ENCODE data around the gene OR52E1.

The OR52E1 gene

DNA sequence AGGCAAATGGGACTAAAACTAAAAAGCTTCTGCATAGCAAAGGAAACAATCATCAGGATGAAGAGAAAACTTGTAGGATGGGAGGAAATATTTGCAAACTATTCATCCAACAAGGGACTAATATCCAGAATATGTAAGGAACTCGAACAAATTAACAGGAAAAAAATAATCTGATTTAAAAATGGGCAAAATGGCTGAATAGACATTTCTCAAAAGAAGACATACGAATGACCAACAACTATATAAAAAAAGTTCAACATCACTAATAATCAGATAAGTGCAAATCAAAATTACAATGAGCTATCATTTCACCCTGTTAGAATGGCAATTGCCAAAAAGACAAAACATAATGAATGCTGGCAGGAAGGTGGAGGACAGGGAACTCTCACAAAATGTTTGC lies 12.0 kb downstream of the OR52E1 start:
- DNase-seq (ENCODE audit: low read depth in 1 of 2, low spot score in 1 of 2), result no peak
- no peak for TF ChIP-seq JUND (IDR thresholded peaks at IDR 0.05; ENCODE audit: low read depth)
- in situ Hi-C loops (cut with HindIII; ENCODE audit: low pct_unique_long_range_greater_than_20kb, low sequenced_read_pairs), result no loop called here

GRCh38 chr11:5083602-5084001 lies 14.2 kb downstream of the OR52E1 start:
- in situ Hi-C loops (cut with HindIII; ENCODE audit: low pct_unique_long_range_greater_than_20kb, low sequenced_read_pairs), result no loop called here
- DNase-seq (ENCODE audit: low read depth in 1 of 2, low spot score in 1 of 2), result no peak
- no peak for TF ChIP-seq JUND (IDR thresholded peaks at IDR 0.05; ENCODE audit: low read depth)

DNA sequence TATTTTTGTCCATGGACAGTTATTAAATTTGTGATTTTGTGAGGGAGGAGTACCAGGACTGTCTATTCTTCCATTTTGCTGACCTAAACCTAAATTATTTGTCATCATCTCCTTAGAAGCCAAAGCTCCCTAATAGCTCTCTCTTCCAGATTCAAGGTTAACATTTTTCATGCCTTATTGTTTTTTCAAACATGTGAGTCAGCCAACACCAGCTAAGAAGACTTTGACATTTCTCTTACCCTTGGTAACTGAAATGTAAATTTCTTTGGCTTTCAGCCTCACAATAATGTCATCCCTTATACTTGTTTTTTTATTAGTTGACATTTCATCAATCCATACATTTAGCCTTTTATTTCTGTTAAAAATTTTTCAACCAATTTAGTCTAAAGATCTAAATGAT lies 19.2 kb downstream of the OR52E1 start:
- no peak for TF ChIP-seq JUND (IDR thresholded peaks at IDR 0.05; ENCODE audit: low read depth)
- in situ Hi-C loops (cut with HindIII; ENCODE audit: low pct_unique_long_range_greater_than_20kb, low sequenced_read_pairs), result no loop called here
- DNase-seq (ENCODE audit: low read depth in 1 of 2, low spot score in 1 of 2), result no peak

DNA sequence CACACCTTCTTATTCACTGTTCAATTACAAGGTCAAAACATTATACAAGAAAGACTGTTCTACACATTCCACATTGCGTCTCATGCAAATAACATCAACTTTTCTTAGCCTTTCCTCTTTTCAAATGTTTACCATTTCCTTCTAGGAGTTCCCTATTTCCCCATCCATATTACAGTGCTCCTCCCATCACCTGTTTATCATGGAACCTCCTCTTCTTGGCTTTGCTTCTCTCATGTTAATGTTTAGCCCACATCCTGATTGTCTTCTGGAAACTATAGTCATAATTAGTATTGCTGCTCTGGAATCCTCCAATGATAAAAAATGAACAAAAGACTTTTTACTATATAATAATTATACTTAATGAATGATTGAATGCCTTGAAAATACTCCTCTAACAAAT lies 21.3 kb downstream of the OR52E1 start:
- TF ChIP-seq JUND (IDR thresholded peaks at IDR 0.05; ENCODE audit: low read depth), result no peak
- no peak for DNase-seq (ENCODE audit: low read depth in 1 of 2, low spot score in 1 of 2)
- in situ Hi-C loops (cut with HindIII; ENCODE audit: low pct_unique_long_range_greater_than_20kb, low sequenced_read_pairs), result no loop called here

- in situ Hi-C loops (cut with HindIII; ENCODE audit: low pct_unique_long_range_greater_than_20kb, low sequenced_read_pairs), result no loop called here
- TF ChIP-seq JUND (IDR thresholded peaks at IDR 0.05; ENCODE audit: low read depth), result no peak
- no peak for DNase-seq (ENCODE audit: low read depth in 1 of 2, low spot score in 1 of 2)
Observed at GRCh38 chr11:5092821-5093585, 23.6 kb downstream of the OR52E1 start.

GRCh38 chr11:5096011-5096410 lies 26.6 kb downstream of the OR52E1 start:
- DNase-seq (ENCODE audit: low read depth in 1 of 2, low spot score in 1 of 2), result no peak
- in situ Hi-C loops (cut with HindIII; ENCODE audit: low pct_unique_long_range_greater_than_20kb, low sequenced_read_pairs), result no loop called here
- TF ChIP-seq JUND (IDR thresholded peaks at IDR 0.05; ENCODE audit: low read depth), result no peak

- in situ Hi-C loops (cut with HindIII; ENCODE audit: low pct_unique_long_range_greater_than_20kb, low sequenced_read_pairs), result no loop called here
- no peak for TF ChIP-seq JUND (IDR thresholded peaks at IDR 0.05; ENCODE audit: low read depth)
- DNase-seq (ENCODE audit: low read depth in 1 of 2, low spot score in 1 of 2), result no peak
Observed at GRCh38 chr11:5102246-5102645, 32.9 kb downstream of the OR52E1 start.

DNA sequence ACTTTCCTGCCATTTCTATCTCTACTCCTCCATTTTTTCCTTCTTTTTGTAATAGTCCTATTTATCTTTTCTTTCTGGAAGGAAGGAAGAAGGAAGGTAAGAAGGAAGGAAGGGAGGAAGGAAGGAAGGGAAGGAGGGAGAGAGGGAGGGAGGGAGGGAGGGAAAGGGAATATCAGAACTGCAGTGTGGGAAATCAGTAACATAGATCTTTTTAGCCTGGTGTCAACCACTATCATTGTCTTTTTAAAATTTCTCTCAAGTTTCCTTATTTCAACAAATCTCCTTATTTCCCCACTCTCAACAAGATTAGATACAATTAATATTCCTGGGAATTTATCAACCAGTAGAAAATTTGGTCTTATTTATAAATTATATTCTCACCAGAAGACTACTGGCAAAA lies 33.7 kb downstream of the OR52E1 start:
- TF ChIP-seq JUND (IDR thresholded peaks at IDR 0.05; ENCODE audit: low read depth), result no peak
- no peak for DNase-seq (ENCODE audit: low read depth in 1 of 2, low spot score in 1 of 2)
- in situ Hi-C loops (cut with HindIII; ENCODE audit: low pct_unique_long_range_greater_than_20kb, low sequenced_read_pairs), result no loop called here

GRCh38 chr11:5107285-5107684 lies 37.9 kb downstream of the OR52E1 start:
- no peak for DNase-seq (ENCODE audit: low read depth in 1 of 2, low spot score in 1 of 2)
- TF ChIP-seq JUND (IDR thresholded peaks at IDR 0.05; ENCODE audit: low read depth), result no peak
- in situ Hi-C loops (cut with HindIII; ENCODE audit: low pct_unique_long_range_greater_than_20kb, low sequenced_read_pairs), result no loop called here

GRCh38 chr11:5115339-5115738 lies 46.0 kb downstream of the OR52E1 start:
- DNase-seq (ENCODE audit: low read depth in 1 of 2, low spot score in 1 of 2), result no peak
- in situ Hi-C loops (cut with HindIII; ENCODE audit: low pct_unique_long_range_greater_than_20kb, low sequenced_read_pairs), result no loop called here
- no peak for TF ChIP-seq JUND (IDR thresholded peaks at IDR 0.05; ENCODE audit: low read depth)

DNA sequence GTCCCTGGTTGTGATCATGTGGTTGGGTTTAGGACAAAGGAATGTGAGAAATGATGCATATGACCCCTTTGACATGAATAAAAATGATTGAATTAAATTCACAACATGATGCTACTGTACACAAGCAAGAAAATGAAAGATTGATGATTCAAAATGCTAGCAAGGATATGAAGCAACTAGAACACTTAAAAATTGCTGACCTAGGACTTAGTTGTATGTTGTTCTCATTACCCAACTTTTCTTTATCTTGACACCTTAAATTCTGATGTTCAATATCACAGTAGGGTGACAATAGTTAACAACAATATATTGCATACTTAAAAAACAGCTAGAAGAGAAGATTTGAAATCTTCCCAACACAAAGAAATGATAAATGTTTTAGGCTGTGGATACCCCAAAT lies 48.2 kb downstream of the OR52E1 start:
- in situ Hi-C loops (cut with HindIII; ENCODE audit: low pct_unique_long_range_greater_than_20kb, low sequenced_read_pairs), result no loop called here
- no peak for TF ChIP-seq JUND (IDR thresholded peaks at IDR 0.05; ENCODE audit: low read depth)
- DNase-seq (ENCODE audit: low read depth in 1 of 2, low spot score in 1 of 2), result no peak

DNA sequence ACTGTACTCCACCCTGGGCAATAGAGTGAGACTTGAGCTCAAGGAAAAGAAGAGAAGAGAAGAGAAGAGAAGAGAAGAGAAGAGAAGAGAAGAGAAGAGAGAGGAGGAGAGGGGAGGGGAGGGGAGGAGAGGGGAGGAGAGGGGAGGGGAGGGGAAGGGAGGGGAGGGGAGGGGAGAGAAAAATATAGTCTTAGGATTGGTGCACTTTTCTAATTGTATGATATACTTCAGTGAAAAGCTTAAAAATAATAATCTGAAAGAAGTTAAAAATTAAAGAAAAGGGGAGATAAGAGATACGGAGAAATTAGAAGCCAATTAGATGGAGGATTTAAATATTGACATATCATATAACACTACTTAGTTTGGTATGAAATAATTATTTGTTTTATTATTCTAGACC lies 49.5 kb downstream of the OR52E1 start:
- no peak for TF ChIP-seq JUND (IDR thresholded peaks at IDR 0.05; ENCODE audit: low read depth)
- no peak for DNase-seq (ENCODE audit: low read depth in 1 of 2, low spot score in 1 of 2)
- in situ Hi-C loops (cut with HindIII; ENCODE audit: low pct_unique_long_range_greater_than_20kb, low sequenced_read_pairs), result no loop called here

Measured in T47D (cell line).